Subcutaneous abdominal adipose tissue (tissue), 5 donors: Measurements from ENCODE around the gene FOXB1.

ENCODE experiments used
- H3K27ac ChIP-seq: one replicate; pipeline ENCODE4 v1.7.0; 2013; ENCODE audit warnings: low read depth, mild to moderate bottlenecking, inconsistent platforms, low read length, moderate library complexity
- H3K27me3 ChIP-seq, 5 donors: one replicate each; pipeline ENCODE4 v1.7.0; 2013; ENCODE audit warnings: low read length in 5 of 5, inconsistent platforms in 1 of 5; ENCODE audit not compliant: control insufficient read depth in 5 of 5, insufficient read depth in 4 of 5
- H3K36me3 ChIP-seq, 5 donors: one replicate each; pipeline ENCODE4 v1.7.0; 2013; ENCODE audit warnings: low read length in 5 of 5; ENCODE audit not compliant: control insufficient read depth in 5 of 5, insufficient read depth in 5 of 5
- H3K4me1 ChIP-seq, 5 donors: one replicate each; pipeline ENCODE4 v1.7.0; 2013; ENCODE audit warnings: low read length in 5 of 5, mild to moderate bottlenecking in 3 of 5, moderate library complexity in 1 of 5; ENCODE audit not compliant: control insufficient read depth in 5 of 5, insufficient read depth in 5 of 5
- H3K4me3 ChIP-seq, 5 donors: one replicate each; pipeline ENCODE4 v1.7.0; 2013; ENCODE audit warnings: low read length in 5 of 5, low read depth in 1 of 5
- H3K9ac ChIP-seq, 5 donors: one replicate each; pipeline ENCODE4 v1.7.0; 2013; ENCODE audit warnings: low read length in 5 of 5, mild to moderate bottlenecking in 4 of 5, moderate library complexity in 3 of 5
- H3K9me3 ChIP-seq, 5 donors: one replicate each; pipeline ENCODE4 v1.7.0; 2013; ENCODE audit warnings: low read length in 5 of 5; ENCODE audit not compliant: control insufficient read depth in 5 of 5
- donor health status: healthy.
- donor health status: healthy.
- donor health status: healthy.
- donor health status: healthy.
- donor health status: healthy.

The FOXB1 gene

DNA sequence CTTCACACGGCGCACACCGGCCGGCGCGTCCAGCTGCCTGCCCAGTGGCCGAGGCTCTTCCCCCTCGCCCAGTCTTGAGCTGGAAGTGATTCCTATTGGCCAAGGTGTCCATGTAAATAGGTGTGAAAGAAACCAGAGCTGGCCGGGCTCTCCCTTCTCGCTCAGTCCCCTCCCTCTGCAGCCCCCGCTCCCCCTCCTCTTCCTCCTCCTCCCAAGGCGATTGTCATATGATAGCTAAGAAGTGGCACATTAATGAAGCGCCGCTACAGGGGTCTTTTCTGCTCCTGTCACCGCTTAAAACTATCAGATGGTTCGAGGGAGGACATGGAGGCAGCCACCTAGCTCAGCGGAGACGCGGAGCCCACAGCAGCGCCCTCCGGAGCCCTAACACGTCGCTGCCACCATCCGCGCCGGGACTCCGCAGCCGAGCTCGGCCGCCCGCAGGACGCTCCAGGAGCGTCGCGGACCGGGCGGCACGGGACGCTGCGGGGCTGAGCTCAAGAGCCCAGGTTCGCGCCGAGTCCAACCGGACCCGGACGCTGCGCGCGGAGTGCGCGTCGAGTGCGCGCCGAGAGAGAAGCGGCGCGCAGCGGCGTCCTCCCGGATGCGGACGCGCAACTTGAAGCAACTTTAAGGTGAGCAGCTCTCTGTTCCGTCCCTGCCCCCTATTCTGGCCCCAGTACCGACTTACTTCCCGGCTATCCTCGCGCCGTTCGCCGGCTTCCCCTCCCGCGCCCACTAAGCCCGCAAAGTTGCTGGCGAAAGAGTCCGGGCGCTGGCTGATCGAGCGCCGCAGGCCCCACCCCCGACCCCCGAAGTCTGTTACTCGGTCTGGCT is at the start of gene FOXB1:
FOXB1 (plus strand) TSS at position 303 of the 837 bp plus-strand sequence. CDS start 653 bp downstream, outside the sequence.
- peaks cover 0 to 2% (median 0%) of the 10 kb centered on the region in 5 donors for H3K9me3 ChIP-seq
- H3K4me1 ChIP-seq = peaks cover 0 to 34% (median 32%) of the 10 kb centered on the region in 5 donors
- H3K27me3 ChIP-seq = peaks cover 63 to 95% (median 88%) of the 10 kb centered on the region in 5 donors
- H3K9ac ChIP-seq = no peak within 1 kb of the TSS
- peak within 1 kb of the TSS in 4 of 5 donors; percentile 42 to 73 (median 62) for H3K4me3 ChIP-seq
- no peak within 1 kb of the TSS for H3K27ac ChIP-seq
- no peaks in the 10 kb centered on the region for H3K36me3 ChIP-seq

DNA sequence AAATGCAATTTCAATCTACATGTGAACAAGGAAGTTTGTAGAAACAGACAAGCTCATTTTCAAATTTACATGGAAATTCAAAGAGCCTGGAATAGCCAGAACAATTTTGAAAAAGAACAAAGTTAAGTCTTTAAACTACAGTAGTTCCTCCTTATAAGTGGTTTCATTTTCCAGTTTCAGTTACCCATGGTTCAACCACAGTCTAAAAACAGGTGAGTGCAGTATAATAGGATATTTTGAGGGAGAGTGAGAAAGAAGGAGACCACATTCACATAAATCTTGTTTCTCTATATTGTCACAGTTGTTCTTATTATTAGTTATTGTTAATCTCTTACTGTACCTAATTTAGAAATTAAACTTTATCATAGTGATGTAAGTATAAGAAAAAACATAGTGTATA is 45.8 kb upstream of the FOXB1 start:
- H3K4me1 ChIP-seq = no peaks in the 10 kb centered on the region
- H3K27me3 ChIP-seq = peaks cover 0 to 3% (median 0%) of the 10 kb centered on the region in 5 donors
- no peak overlapping the region for H3K27ac ChIP-seq
- no peaks in the 10 kb centered on the region for H3K36me3 ChIP-seq
- H3K4me3 ChIP-seq = no peak overlapping the region
- no peak overlapping the region for H3K9ac ChIP-seq
- peaks cover 11 to 44% (median 27%) of the 10 kb centered on the region in 5 donors for H3K9me3 ChIP-seq

DNA sequence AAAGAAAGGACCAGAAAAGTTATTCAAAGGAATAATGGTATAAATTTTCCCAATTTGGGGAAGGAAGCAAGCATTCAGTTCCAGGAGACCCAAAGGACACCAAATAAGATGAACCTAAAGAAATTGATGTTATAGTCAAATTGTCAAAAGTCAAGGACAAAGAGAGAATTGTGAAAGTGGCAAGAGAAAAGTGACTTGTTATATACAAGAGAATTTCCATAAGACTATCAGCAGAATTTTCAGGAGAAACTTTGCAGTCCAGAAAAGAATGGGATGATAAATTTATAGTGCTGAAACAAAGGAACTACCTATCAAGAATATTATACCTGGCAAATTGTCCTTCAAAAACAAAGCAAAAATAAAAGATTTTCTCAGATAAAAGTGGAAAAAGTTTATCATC is 43.8 kb upstream of the FOXB1 start:
- Histone ChIP-seq H3K9ac (no peak overlapping the region), H3K27me3 (no peaks in the 10 kb centered on the region), H3K27ac (no peak overlapping the region), H3K36me3 (no peaks in the 10 kb centered on the region), H3K4me3 (no peak overlapping the region), H3K9me3 (peaks cover 7 to 50% (median 34%) of the 10 kb centered on the region in 5 donors), H3K4me1 (no peaks in the 10 kb centered on the region)

DNA sequence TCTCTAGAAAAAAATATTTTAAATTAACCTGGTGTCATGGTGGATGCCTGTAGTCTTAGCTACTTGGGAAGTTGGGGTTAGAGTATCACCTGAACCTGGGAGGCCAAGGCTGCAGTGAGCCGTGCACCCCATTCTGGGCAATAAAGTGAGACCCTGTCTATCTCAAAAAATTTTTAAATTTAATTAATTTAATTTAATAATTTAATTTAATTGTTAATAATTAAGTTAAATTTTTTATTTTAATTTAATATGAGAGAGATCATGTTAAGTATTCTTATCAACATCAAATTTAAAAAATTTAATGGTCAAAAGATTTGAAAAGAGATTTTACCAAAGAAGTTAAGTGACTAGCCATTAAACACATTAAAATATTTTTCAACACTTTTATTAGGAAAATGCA is 40.8 kb upstream of the FOXB1 start:
- Histone ChIP-seq H3K4me1 (no peaks in the 10 kb centered on the region), H3K9ac (no peak overlapping the region), H3K36me3 (no peaks in the 10 kb centered on the region), H3K9me3 (peaks cover 7 to 45% (median 29%) of the 10 kb centered on the region in 5 donors), H3K27me3 (no peaks in the 10 kb centered on the region), H3K27ac (no peak overlapping the region), H3K4me3 (no peak overlapping the region)

DNA sequence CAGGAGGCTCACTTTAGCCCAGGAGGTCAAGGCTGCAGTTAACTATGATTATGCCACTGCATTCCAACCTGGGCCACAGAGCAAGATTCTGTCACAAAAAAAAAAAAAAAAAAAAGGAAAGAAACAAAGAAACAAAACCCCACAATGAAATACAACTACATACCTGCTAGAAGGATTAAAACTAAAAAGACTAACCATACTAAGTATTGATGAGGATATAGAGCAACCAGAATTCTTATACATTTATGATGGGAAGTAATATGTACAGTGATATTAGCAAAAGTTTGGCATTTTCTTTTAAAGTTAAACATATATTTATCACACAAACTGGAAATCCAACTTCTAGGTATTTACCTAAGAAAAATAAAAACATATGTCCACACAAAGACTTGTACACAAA is 40.2 kb upstream of the FOXB1 start:
- H3K9ac ChIP-seq = no peak overlapping the region
- no peak overlapping the region for H3K27ac ChIP-seq
- H3K4me3 ChIP-seq = no peak overlapping the region
- no peaks in the 10 kb centered on the region for H3K36me3 ChIP-seq
- peaks cover 7 to 45% (median 28%) of the 10 kb centered on the region in 5 donors for H3K9me3 ChIP-seq
- no peaks in the 10 kb centered on the region for H3K27me3 ChIP-seq
- H3K4me1 ChIP-seq = no peaks in the 10 kb centered on the region

DNA sequence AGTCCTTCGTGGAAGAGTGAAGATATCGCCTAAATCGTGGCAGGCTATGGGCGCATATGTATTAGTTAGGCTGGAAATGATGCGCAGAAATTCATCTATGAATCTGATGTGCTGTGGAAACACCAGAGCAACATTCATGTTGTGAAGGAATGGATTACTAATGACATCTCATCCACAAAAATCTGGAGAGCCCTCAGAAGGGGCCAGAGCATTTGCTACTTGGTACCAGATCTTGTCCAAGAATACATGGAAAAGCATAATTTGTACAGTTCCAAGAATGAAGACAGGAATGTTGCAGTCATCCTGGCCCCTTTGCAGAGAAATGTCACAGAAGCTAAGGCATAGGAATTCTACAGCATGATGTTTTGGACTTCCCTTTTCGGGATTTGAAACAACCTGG is 38.4 kb upstream of the FOXB1 start:
- Histone ChIP-seq H3K9ac (no peak overlapping the region), H3K27ac (no peak overlapping the region), H3K27me3 (no peaks in the 10 kb centered on the region), H3K9me3 (peaks cover 0 to 33% (median 14%) of the 10 kb centered on the region in 5 donors), H3K36me3 (no peaks in the 10 kb centered on the region), H3K4me3 (no peak overlapping the region), H3K4me1 (no peaks in the 10 kb centered on the region)

DNA sequence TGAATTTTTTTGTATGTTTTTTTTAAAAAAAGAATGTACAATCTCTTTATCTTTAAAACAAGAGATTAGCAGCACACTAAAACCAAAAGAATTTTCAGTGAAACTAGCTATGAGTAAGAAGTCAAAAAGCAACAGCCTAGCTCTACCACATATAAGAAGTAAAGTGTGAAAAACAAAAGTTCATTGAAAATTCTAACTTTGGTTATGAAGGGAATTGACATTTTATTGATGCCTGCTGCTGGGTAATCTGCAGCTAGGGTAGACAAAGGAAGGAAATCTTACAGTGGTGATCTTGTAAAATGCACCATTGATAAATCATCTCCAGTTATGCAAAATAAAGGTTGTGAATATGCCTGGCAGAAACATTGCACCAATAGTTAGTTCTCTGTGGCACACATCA is 37.8 kb upstream of the FOXB1 start:
- Histone ChIP-seq H3K9me3 (peaks cover 0 to 28% (median 11%) of the 10 kb centered on the region in 5 donors), H3K9ac (no peak overlapping the region), H3K27ac (no peak overlapping the region), H3K4me1 (no peaks in the 10 kb centered on the region), H3K4me3 (no peak overlapping the region), H3K36me3 (no peaks in the 10 kb centered on the region), H3K27me3 (no peaks in the 10 kb centered on the region)

DNA sequence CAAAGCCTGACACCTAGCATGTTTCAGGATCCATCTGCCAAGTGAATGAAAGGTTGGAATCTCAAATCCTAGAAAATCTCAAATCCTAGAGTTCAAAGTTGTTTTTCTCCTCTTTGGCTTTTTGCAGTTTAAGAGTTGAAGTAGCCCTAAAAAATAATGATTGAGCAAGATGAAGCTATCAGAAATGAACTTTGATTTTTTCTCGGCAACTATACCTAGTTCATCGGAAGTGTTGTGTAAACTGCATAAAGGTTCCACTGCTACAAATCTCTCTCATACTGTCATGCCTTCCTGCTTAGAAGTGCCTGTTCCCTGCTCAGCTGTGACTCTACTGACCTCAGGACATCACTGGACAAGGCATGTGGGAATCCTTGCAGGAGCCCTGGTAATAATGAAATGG is 35.8 kb upstream of the FOXB1 start:
- H3K27ac ChIP-seq = no peak overlapping the region
- no peaks in the 10 kb centered on the region for H3K4me1 ChIP-seq
- no peaks in the 10 kb centered on the region for H3K36me3 ChIP-seq
- no peak overlapping the region for H3K9ac ChIP-seq
- no peak overlapping the region for H3K4me3 ChIP-seq
- H3K9me3 ChIP-seq = peaks cover 0 to 15% (median 6%) of the 10 kb centered on the region in 5 donors
- peaks cover 0 to 5% (median 0%) of the 10 kb centered on the region in 5 donors for H3K27me3 ChIP-seq

DNA sequence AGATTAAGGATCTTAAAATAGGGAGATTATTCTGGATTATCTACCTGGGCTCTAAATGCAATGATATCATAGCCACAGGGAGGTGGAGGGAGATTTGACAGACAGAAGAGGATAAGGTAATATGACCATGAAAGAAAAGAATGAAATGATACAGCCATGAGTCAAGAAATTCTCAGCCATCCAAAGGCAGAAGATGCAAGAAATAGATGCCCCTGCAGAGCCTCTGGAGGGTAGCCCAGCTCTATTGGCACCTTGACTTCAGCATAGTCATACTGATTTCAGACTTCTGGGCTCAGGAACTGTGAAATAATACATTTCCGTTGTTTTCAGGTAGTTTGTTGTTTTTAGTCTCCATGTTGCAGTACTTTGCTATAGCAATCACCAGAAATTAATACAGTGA is 31.9 kb upstream of the FOXB1 start:
- peaks cover 0 to 3% (median 0%) of the 10 kb centered on the region in 5 donors for H3K9me3 ChIP-seq
- H3K4me1 ChIP-seq = no peaks in the 10 kb centered on the region
- no peaks in the 10 kb centered on the region for H3K36me3 ChIP-seq
- no peak overlapping the region for H3K27ac ChIP-seq
- peaks cover 0 to 5% (median 0%) of the 10 kb centered on the region in 5 donors for H3K27me3 ChIP-seq
- H3K9ac ChIP-seq = no peak overlapping the region
- no peak overlapping the region for H3K4me3 ChIP-seq

DNA sequence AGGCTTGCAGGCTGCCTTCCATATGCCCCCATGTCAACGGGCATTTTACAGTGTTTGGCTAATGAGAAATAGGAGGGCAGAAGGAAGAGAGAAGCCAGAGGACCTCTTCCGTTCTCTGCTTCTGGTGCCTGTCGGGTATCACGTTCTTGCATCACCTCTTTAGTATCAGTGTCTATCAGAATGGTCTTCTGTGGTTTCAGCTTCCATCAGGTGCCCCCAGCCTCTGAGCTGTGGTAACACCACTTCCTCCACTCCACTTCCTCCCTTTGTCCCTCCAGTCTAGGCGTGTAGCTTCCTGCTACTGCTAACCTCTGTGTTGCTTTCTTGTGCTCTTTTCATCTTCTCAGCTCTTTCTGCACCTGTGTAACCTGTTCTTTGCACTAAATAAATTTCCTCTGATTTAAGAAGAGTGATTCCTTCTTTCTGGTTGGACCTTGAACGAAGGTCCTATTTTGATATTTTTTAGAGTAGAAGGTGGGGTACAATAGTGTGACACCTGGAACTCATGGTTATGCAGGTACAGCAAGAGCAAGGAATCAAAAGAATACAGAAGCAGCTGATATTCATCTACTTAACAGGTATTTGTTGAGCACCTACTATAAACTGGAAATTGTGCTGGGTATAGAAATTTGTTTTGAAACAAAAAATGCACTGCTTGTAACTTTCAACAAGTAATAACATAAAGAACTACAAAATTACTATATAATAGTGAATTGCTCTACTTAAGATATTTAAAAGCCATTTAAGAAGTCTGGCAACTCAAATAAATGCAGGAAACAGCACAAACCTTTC is 27.4 kb upstream of the FOXB1 start:
- Histone ChIP-seq H3K36me3 (no peaks in the 10 kb centered on the region), H3K9me3 (peaks cover 0 to 5% (median 0%) of the 10 kb centered on the region in 5 donors), H3K4me1 (no peaks in the 10 kb centered on the region), H3K27ac (no peak overlapping the region), H3K27me3 (peaks cover 0 to 5% (median 0%) of the 10 kb centered on the region in 5 donors), H3K4me3 (no peak overlapping the region), H3K9ac (no peak overlapping the region)
